Measurements from ENCODE around the gene MAX. TPM values are rescaled to one million over a fixed set of nuclear protein-coding genes. Genes with fewer than 3 reads are reported as not detected.

MAX gene
- total and polyA plus RNA-seq, 9 of the 15 experiments (the other 6 are each of a cell fraction or from before 2014, with no cell fraction given): 15.4 to 96.5 (median 51.6) TPM

DNA sequence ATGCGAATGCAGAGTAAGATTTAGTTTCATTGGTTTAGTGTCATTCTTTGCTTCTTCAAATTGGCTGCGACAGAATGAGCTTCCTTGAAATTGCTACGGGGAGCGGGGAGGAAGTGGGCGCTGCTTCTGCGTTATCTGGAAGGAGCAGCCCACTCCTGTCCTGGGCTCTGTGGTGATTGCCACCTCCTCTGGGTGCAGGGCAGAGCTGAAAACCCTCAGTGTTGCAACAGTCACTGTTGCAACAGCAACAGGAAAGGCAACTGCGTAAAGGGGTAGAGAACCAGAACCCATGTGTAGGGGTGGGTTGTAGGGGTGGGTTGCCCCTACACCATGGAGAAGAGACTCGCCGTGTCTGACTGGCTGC is 57.7 kb downstream of the MAX start (continued):
- TF ChIP-seq, protein P1, sequence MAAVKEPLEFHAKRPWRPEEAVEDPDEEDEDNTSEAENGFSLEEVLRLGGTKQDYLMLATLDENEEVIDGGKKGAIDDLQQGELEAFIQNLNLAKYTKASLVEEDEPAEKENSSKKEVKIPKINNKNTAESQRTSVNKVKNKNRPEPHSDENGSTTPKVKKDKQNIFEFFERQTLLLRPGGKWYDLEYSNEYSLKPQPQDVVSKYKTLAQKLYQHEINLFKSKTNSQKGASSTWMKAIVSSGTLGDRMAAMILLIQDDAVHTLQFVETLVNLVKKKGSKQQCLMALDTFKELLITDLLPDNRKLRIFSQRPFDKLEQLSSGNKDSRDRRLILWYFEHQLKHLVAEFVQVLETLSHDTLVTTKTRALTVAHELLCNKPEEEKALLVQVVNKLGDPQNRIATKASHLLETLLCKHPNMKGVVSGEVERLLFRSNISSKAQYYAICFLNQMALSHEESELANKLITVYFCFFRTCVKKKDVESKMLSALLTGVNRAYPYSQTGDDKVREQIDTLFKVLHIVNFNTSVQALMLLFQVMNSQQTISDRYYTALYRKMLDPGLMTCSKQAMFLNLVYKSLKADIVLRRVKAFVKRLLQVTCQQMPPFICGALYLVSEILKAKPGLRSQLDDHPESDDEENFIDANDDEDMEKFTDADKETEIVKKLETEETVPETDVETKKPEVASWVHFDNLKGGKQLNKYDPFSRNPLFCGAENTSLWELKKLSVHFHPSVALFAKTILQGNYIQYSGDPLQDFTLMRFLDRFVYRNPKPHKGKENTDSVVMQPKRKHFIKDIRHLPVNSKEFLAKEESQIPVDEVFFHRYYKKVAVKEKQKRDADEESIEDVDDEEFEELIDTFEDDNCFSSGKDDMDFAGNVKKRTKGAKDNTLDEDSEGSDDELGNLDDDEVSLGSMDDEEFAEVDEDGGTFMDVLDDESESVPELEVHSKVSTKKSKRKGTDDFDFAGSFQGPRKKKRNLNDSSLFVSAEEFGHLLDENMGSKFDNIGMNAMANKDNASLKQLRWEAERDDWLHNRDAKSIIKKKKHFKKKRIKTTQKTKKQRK (IDR thresholded peaks at IDR 0.05; ENCODE audit: borderline replicate concordance, low read depth, low read length): no peak
- TF ChIP-seq ZC3H11A (IDR thresholded peaks at IDR 0.05; ENCODE audit: low read depth, low read length) (no peak), ILK (tag; IDR thresholded peaks at IDR 0.05; ENCODE audit: borderline replicate concordance, low read depth) (no peak), SIRT6 (IDR thresholded peaks at IDR 0.05; ENCODE audit: low read depth, low read length) (no peak), ETV6 (IDR thresholded peaks at IDR 0.05; ENCODE audit: borderline replicate concordance in 1 of 2, low read depth in 2 of 2, low read length in 1 of 2) (0 out of 4 replicates have a peak, but pooled peaks of 1 of the 2 experiments have one; percentile 36), ETV6 (CRISPR knock-in tag; IDR thresholded peaks at IDR 0.05; ENCODE audit: borderline replicate concordance) (no peak), ZNF668 (CRISPR knock-in tag; IDR thresholded peaks at IDR 0.05) (no peak), BRCA1 (IDR thresholded peaks at IDR 0.05) (no peak), BRCA1 (CRISPR knock-in tag; IDR thresholded peaks at IDR 0.05) (no peak), TEAD4 (IDR thresholded peaks at IDR 0.05; ENCODE audit: low read length) (peak; percentile 92), TEAD4 (CRISPR knock-in tag; IDR thresholded peaks at IDR 0.05; ENCODE audit: borderline replicate concordance) (no peak), SUPT5H (IDR thresholded peaks at IDR 0.05) (no peak), ZNF239 (CRISPR knock-in tag; IDR thresholded peaks at IDR 0.05) (no peak), GTF2E2 (tag; IDR thresholded peaks at IDR 0.05) (no peak), GABPB2 (CRISPR knock-in tag; conservative IDR thresholded peaks at IDR 0.05) (no peak), TFAP4 (CRISPR knock-in tag; IDR thresholded peaks at IDR 0.05; ENCODE audit: borderline replicate concordance) (peak; percentile 41; the same call in 1 of the 2 replicates), XRCC5 (IDR thresholded peaks at IDR 0.05; ENCODE audit: low read depth, low read length) (0 out of 2 replicates have a peak, but pooled peaks have one; percentile 32)
- TF ChIP-seq, protein P2, sequence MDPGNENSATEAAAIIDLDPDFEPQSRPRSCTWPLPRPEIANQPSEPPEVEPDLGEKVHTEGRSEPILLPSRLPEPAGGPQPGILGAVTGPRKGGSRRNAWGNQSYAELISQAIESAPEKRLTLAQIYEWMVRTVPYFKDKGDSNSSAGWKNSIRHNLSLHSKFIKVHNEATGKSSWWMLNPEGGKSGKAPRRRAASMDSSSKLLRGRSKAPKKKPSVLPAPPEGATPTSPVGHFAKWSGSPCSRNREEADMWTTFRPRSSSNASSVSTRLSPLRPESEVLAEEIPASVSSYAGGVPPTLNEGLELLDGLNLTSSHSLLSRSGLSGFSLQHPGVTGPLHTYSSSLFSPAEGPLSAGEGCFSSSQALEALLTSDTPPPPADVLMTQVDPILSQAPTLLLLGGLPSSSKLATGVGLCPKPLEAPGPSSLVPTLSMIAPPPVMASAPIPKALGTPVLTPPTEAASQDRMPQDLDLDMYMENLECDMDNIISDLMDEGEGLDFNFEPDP (CRISPR knock-in tag; IDR thresholded peaks at IDR 0.05): no peak

Data from K562 (cell line).